ENCODE measurements around the gene ARV1.
A peak's percentile ranks its signal among the peaks of the same experiment; 100 is the strongest.
"Not testable (repeated sequence)": the region's sequence is repeated elsewhere in the genome, so short reads cannot be mapped to it uniquely, and the experiment has no call there.

ARV1 gene

DNA sequence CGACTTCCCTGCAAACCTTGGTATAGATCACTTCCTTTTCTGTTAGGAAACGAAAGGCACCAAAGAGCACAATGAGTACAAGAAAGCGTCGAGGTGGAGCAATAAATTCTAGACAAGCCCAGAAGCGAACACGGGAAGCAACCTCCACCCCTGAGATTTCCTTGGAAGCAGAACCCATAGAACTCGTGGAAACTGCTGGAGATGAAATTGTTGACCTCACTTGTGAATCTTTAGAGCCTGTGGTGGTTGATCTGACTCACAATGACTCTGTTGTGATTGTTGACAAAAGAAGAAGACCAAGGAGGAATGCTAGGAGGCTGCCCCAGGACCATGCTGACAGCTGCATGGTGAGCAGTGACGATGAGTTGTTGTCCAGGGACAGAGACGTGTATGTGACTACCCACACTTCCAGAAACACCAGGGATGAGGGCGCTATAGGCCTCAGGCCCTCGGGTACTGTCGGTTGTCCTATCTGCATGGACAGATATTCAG, 42.7 kb downstream of the ARV1 start:
- H3K4me3 Mint-ChIP-seq = no peak overlapping the region
- peaks cover 4% of the 10 kb centered on the region for H3K4me1 Mint-ChIP-seq
- no peak for ATAC-seq
- peaks cover 6% of the 10 kb centered on the region for H3K36me3 Mint-ChIP-seq
- DNase-seq (ENCODE audit: low spot score in 2 of 2) = no peak
- H3K27ac Mint-ChIP-seq = no peak overlapping the region
- no peaks in the 10 kb centered on the region for H3K9me3 Mint-ChIP-seq

DNA sequence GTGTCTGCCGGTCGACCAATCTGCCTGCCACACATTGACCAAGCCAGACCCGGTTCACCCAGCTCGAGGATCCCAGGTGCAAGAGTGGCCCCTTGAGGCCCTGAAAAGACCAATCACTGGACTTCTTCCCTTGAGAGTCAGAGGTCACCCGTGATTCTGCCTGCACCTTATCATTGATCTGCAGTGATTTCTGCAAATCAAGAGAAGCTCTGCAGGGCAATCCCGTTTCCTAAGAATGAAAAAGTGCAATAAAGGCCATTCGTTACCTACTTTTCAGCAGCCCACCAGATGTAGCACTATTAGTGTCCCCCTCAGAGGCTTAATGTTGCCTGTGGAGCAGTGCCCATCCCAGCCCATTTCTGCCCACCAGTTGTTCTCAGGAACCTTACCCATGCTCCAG, 43.6 kb downstream of the ARV1 start:
- H3K4me1 Mint-ChIP-seq; H3K9me3 Mint-ChIP-seq; DNase-seq (ENCODE audit: low spot score in 2 of 2); ATAC-seq; H3K36me3 Mint-ChIP-seq; H3K4me3 Mint-ChIP-seq: not testable (repeated sequence)
- peak overlapping the region; percentile 75 for H3K27ac Mint-ChIP-seq

DNA sequence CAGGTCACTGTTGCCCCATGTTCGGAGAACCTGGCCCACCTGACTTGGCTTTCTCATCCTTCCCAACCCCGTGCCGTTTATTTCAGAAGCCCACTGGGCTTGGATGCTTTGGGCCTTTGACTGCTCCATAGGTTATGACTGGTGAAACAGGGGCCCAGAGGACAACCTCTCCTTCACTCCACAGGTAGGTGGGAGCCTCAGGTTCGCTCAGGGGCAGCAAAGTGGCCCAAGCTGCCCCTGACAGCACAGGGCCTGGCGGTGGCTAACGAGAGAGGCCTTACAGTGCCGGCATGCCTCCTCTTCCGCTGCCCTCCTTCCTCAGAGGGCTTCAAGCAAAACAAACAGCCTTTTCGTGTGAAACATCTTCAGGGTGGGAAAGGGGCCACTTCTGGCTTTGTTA, 44.3 kb downstream of the ARV1 start:
- Mint-ChIP-seq H3K4me3 (no peak overlapping the region), H3K4me1 (peaks cover 6% of the 10 kb centered on the region), H3K27ac (peak overlapping the region; percentile 75), H3K9me3 (no peaks in the 10 kb centered on the region), H3K36me3 (peaks cover 6% of the 10 kb centered on the region)
- DNase-seq (ENCODE audit: low spot score in 2 of 2) (no peak), ATAC-seq (no peak)

DNA sequence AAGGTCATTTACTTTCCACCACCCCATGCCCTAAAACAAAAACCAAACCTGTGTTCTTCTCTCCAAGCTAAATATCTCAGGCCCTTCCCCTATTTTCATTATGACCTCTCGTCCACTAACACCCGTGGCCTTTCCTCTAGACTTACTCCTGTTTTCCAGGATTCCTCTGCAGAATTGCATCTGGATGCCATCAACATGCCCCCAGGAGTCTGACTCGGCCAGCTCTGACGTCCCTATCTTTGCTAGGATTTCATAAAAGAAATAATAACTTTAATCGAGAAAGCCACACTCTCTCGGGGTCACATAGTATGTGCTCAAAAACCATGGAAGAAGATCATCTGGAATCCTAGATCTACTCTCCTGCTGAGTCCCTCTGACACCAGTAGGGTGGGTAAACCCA, 47.7 kb downstream of the ARV1 start:
- Mint-ChIP-seq H3K9me3 (no peaks in the 10 kb centered on the region), H3K4me3 (no peak overlapping the region), H3K4me1 (peaks cover 6% of the 10 kb centered on the region), H3K36me3 (peaks cover 6% of the 10 kb centered on the region), H3K27ac (no peak overlapping the region)
- no peak for DNase-seq (ENCODE audit: low spot score in 2 of 2)
- ATAC-seq = no peak

DNA sequence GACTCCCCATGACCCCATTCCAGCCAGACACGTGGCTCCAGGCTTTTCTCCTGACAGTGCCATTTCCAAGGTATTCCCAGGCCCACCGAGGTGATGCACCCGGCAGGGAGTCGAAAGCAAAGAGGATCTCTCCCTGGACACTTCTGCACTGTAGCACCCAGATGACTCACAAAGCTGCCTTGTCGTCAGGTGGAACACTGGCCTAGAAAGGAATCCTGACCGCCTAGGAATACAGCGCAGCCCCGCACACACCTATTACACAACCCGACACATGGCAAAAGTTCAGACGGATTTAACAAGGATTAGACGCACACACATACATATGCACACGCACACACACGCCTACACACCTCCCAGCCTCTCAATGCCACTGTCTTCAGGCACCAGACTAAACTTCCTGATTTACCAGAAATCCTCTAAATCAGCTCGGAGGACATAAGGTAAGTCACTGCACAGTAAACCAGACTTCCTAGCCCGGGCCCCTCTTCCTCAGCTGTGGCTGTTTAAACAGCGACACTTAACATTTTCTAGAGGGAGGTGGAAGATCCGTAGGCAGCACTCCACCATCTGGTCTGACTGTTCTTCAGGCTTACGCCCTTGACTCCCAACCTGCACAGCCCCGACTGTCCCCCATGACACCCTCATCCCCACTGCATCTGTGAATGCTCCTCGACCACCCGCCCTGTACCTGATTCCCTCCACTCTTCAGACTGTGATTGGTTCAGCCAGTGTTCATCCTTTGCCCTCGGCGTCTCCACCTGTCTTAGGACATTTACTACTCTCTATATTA, 48.4 kb downstream of the ARV1 start:
- peaks cover 6% of the 10 kb centered on the region for H3K36me3 Mint-ChIP-seq
- peaks cover 6% of the 10 kb centered on the region for H3K4me1 Mint-ChIP-seq
- H3K9me3 Mint-ChIP-seq = no peaks in the 10 kb centered on the region
- ATAC-seq = no peak
- DNase-seq (ENCODE audit: low spot score in 2 of 2) = no peak
- no peak overlapping the region for H3K4me3 Mint-ChIP-seq
- no peak overlapping the region for H3K27ac Mint-ChIP-seq

DNA sequence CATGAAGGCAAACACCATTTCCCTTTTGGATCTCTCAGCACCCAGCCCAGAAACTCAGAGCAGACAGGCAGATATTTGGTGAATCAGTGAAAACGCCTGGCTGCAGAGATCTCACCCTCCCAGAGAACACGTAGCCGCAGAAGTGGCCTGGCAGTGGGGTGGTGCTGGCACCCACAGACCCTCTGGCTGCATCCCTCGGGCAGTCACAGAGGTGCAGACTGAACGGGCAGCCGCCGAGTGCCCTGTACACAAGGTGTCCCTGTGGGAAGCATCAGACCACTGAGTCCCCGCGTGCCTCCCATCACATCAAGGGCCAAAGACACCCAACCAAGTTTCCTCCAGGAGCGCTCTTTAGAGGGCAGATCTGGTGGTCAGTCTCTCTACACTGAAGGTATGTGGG, 49.1 kb downstream of the ARV1 start:
- Mint-ChIP-seq H3K27ac (no peak overlapping the region), H3K4me3 (no peak overlapping the region), H3K36me3 (peaks cover 6% of the 10 kb centered on the region), H3K4me1 (peaks cover 11% of the 10 kb centered on the region), H3K9me3 (no peaks in the 10 kb centered on the region)
- DNase-seq (ENCODE audit: low spot score in 2 of 2) = no peak
- ATAC-seq = no peak

DNA sequence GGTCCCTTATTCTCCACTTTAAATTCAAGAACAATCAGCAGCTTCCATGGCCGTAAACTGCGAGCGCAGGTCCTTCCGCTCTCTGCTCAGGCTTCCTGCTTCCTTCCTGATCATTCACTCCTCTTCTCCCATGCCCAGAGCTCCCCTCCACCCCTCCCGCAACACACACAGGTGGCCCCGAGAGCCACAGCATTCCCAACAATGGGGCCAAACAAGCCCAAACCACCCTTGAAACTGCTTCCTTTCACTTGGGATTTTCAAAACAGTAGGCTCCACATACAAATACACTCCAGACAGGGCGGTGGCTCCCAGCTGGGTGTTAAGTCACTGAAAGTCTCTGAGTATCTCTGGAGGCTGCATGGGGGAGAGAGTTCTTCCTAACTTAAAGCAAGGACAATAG, 49.8 kb downstream of the ARV1 start:
- H3K36me3 Mint-ChIP-seq = peaks cover 6% of the 10 kb centered on the region
- peaks cover 12% of the 10 kb centered on the region for H3K4me1 Mint-ChIP-seq
- H3K4me3 Mint-ChIP-seq = no peak overlapping the region
- DNase-seq (ENCODE audit: low spot score in 2 of 2) (no peak), ATAC-seq (no peak)
- no peaks in the 10 kb centered on the region for H3K9me3 Mint-ChIP-seq
- H3K27ac Mint-ChIP-seq = no peak overlapping the region

DNA sequence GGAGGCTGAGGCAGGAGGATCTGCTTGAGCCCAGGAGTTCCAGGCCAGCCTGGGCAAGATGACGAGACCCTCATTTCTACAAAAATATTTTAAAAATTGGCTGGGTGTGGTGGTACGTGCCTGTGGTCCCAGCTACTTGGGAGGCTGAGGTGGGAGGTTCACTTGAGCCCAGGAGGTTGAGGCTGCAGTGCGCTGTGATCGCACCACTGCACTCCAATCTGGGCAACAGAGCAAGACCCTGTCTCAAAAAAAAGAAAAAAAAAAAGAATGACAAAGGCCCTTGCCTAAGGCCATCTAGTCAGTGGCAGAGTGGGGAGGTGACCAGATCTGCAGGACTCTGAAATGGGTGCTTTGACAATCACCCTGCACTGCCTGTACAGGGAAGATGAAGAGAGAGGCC, 50.4 kb downstream of the ARV1 start:
- DNase-seq (ENCODE audit: low spot score in 2 of 2) = not testable (repeated sequence)

DNA sequence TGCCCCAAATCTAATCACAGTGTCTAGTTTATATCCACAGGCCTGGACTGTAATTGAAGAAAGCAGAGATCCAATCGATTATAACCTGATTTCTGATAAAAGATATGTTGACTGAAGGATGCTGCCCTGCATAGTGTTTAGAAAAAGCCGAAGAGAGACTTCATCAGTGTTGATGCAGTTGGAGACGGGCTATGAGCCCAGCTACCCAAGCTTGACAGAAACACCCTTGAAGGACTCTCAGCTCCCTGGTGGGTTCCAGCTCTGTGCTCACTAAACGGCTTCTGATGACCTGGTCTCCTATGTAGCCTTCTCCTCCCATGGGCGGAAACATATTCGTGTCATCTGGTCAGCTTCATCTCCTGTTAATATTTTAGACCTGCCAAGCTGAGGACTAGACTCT, 50.9 kb downstream of the ARV1 start:
- Mint-ChIP-seq H3K36me3 (peaks cover 6% of the 10 kb centered on the region), H3K9me3 (no peaks in the 10 kb centered on the region), H3K4me1 (peaks cover 12% of the 10 kb centered on the region), H3K27ac (no peak overlapping the region), H3K4me3 (no peak overlapping the region)
- DNase-seq (ENCODE audit: low spot score in 2 of 2) (no peak), ATAC-seq (no peak)

More for the DNA sequence above, 50.4 kb downstream of the ARV1 start:
- not testable (repeated sequence) for H3K4me3 Mint-ChIP-seq, H3K9me3 Mint-ChIP-seq, H3K27ac Mint-ChIP-seq, ATAC-seq, H3K36me3 Mint-ChIP-seq
- peaks cover 12% of the 10 kb centered on the region for H3K4me1 Mint-ChIP-seq

DNA sequence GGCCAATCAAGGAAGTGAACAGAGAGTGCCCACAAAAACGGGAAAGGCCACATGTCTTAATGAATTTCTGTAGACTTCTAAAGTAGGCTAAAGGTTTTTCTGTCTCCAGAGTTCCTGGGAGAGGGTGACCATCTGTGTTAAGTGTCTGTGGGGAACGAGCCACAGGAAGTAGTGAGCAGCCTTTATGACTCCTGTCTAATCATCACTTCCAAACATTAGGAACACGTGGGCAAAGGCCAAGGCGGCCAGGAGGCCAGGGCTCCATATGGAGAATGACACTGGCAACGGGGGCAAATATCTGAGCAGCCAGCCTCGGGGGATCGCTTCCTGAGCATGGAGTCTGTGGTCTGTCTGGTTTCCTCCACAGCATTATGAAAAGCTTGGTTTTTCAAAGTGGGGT, 54.1 kb downstream of the ARV1 start:
- DNase-seq (ENCODE audit: low spot score in 2 of 2) = no peak
- no peaks in the 10 kb centered on the region for H3K9me3 Mint-ChIP-seq

DNA sequence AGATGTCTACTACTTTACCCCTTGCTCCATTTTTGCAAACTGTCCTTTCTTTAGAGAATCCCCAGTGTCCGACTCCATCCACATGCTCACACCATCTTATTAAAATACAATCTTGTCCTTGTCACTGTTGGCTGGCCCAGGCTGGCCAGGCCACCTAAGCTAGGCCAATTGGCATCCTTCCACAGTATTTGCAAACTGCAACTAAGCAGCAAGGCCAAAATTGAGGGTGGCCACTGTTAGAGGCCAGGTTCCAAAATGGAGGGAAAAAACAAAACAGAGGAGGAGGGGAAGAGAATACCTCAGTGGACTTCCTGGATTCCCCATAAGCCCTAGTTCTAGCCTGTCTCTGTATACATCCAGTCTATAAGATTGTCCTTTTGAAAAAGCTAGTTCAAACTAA, 56.9 kb downstream of the ARV1 start:
- H3K36me3 Mint-ChIP-seq = peaks cover 6% of the 10 kb centered on the region
- H3K9me3 Mint-ChIP-seq = no peaks in the 10 kb centered on the region
- no peak overlapping the region for H3K4me3 Mint-ChIP-seq
- no peak overlapping the region for H3K27ac Mint-ChIP-seq
- peaks cover 30% of the 10 kb centered on the region for H3K4me1 Mint-ChIP-seq
- DNase-seq (ENCODE audit: low spot score in 2 of 2) = no peak
- no peak for ATAC-seq

More for the DNA sequence above, 54.1 kb downstream of the ARV1 start:
- ATAC-seq = no peak
- Mint-ChIP-seq H3K4me1 (peaks cover 28% of the 10 kb centered on the region), H3K36me3 (peaks cover 6% of the 10 kb centered on the region), H3K27ac (no peak overlapping the region), H3K4me3 (no peak overlapping the region)

DNA sequence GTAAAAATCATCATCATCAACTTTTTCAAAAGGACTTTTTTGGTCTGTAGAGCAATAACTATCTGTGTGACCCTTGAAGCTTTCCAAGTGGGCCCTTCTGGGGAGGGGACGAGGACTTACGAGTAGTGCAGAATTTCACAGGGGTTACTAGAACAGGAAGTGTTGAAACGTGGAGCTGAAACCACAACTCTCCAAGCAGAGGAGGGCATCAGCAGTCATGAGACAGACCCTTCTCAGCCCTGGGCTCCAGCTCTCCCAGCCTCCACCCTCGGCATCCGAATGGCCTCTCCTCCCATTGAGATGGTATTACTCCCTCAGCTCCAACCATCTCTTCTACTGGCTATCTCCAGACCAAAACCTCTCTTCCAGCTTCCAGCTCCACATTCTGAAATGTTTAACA, 57.5 kb downstream of the ARV1 start:
- Mint-ChIP-seq H3K4me3 (no peak overlapping the region), H3K4me1 (peaks cover 35% of the 10 kb centered on the region), H3K36me3 (peaks cover 6% of the 10 kb centered on the region), H3K9me3 (no peaks in the 10 kb centered on the region), H3K27ac (no peak overlapping the region)
- DNase-seq (ENCODE audit: low spot score in 2 of 2) = no peak
- ATAC-seq = no peak

DNA sequence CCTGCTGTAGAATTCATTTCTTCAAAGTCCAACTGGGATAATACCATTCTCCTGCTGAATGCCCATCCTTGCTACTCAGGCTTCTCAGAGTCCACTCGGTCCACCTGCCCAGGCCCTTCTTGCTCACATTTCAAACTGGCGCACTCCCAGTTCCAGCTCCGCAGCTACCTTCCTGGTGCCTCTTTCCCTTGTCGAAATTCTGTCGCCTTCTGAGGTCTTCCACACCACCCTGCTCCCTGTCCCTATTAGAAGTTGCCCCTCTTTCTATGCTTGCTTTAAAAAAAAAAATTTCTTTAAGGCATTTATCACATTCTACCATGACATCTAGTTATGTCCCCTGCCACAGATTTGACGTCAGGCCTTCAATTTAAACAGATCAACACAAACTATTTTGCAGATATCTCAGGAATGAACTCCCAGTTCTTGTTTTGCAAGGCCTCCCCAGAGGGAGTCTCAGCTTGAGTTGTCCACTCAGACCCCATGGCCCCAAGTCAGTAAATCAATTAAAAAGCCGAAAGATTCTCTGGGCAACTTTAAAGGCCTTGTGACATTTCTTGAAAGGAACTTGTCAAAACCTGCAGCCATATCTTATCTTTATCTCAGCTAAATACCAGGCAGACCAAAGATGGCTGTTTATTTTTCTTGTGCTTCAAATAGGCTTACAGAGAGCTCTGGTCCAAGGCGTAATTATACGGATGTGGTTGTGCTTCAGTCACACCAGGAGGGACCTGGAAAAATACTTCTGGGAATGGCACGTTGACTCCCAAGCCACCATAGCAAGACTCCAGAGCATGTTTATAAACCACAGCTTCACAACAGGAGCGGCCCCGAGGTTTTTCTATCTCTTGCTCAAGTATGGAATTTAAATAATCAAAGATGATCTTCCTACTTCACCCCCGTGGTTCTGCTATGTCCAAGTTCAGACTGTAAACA, 59.0 kb downstream of the ARV1 start:
- H3K27ac Mint-ChIP-seq = no peak overlapping the region
- H3K4me3 Mint-ChIP-seq = peak overlapping the region; percentile 66
- no peak for ATAC-seq
- no peaks in the 10 kb centered on the region for H3K9me3 Mint-ChIP-seq
- peaks cover 6% of the 10 kb centered on the region for H3K36me3 Mint-ChIP-seq
- no peak for DNase-seq (ENCODE audit: low spot score in 2 of 2)
- peaks cover 32% of the 10 kb centered on the region for H3K4me1 Mint-ChIP-seq

DNA sequence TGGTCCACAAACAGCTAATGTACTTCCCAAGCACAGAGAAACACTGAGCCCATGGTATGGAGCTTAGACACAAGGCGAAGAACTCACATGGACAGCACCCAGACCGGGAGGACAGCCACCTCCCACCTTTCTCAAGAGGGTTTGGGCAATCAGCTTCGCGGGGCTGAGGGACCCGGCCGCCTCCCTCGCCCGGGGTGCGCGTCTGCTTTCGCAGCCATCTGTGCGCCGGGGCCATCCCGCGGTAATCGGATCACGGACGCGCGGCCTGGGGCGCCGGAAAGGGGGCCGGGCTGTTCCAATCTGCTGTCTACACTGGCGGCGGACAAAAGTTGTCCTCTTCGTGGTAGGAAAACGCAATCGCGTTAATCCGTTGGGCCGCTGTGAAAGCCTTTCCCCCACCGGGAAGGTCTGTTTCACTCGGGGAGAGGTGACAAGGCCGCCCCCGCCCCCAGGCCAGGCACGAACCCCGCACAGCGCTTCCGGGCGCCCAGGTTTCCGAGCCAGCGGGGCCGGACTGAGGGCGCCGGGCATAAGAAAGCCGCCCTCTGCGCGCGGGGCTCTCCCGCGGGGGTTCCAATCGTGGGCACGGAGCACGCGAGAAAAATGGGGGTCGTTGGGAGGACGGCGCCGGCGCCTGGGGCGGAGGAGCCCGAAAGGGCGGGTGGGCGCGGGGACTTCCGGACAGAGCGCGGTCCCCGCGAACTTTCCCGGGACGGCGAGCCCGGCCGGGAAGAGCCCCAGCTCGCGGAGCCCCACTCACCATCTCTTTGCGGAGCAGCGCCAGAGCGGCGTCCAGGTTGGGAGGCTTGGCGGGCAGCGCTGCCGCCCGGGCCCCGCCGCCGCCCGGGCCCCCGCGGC, 60.5 kb downstream of the ARV1 start:
- DNase-seq (ENCODE audit: low spot score in 2 of 2) (peak; percentile 21 to 70), ATAC-seq (peak; percentile 61)
- H3K27ac Mint-ChIP-seq = no peak overlapping the region
- H3K4me1 Mint-ChIP-seq = peaks cover 30% of the 10 kb centered on the region
- no peaks in the 10 kb centered on the region for H3K9me3 Mint-ChIP-seq
- H3K4me3 Mint-ChIP-seq = peak overlapping the region; percentile 66
- peaks cover 6% of the 10 kb centered on the region for H3K36me3 Mint-ChIP-seq
